ENCODE data around the gene PCDHGA2. TPM values are rescaled to one million over a fixed set of nuclear protein-coding genes. Genes with fewer than 3 reads are reported as not detected.

The PCDHGA2 gene
- total RNA-seq, 1 donor = 2.9 TPM

DNA sequence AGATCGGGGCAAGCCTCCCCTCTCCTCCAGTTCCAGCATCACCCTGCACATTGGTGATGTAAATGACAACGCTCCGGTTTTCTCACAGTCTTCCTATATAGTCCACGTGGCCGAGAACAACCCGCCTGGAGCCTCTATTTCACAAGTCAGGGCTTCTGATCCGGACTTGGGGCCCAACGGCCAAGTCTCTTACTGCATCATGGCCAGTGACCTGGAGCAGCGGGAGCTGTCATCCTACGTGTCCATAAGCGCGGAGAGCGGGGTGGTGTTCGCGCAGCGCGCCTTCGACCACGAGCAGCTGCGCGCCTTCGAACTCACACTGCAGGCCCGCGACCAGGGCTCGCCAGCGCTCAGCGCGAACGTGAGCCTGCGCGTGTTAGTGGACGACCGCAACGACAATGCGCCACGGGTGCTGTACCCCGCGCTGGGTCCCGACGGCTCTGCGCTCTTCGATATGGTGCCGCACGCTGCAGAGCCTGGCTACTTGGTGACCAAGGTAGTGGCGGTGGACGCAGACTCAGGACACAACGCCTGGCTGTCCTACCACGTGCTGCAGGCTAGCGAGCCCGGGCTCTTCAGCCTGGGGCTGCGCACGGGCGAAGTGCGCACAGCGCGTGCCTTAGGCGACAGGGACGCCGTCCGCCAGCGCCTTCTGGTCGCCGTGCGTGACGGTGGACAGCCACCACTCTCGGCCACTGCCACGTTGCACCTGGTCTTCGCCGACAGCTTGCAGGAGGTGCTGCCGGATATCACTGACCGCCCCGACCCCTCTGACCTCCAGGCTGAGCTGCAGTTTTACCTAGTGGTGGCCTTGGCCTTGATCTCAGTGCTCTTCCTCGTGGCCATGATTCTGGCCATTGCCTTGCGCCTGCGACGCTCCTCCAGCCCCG lies 50.8 kb downstream of the PCDHGA2 start:
- no peak overlapping the region for H2AFZ ChIP-seq (ENCODE audit: low read length)
- H4K20me1 ChIP-seq (ENCODE audit: insufficient read depth, low read length) = no peaks in the 10 kb centered on the region
- no peak overlapping the region for H3K27ac ChIP-seq (ENCODE audit: low read depth, low read length)
- H3K27me3 ChIP-seq (ENCODE audit: insufficient read depth, low read length) = no peaks in the 10 kb centered on the region
- peaks cover 22% of the 10 kb centered on the region for H3K9me3 ChIP-seq (ENCODE audit: low read depth, low read length)
- no peak overlapping the region for H3K4me2 ChIP-seq (ENCODE audit: insufficient read depth, low read length)
- no peak for DNase-seq (ENCODE audit: insufficient read length, low spot score, missing footprints)
- H3K4me1 ChIP-seq (ENCODE audit: insufficient read depth, low read length) = no peaks in the 10 kb centered on the region
- peak overlapping the region; percentile 7 for H3K4me3 ChIP-seq (ENCODE audit: insufficient read depth, low read length)
- TF ChIP-seq CTCF (IDR thresholded peaks at IDR 0.05; ENCODE audit: extremely low read depth, low read depth, low read length) = no peak
- peaks cover 4% of the 10 kb centered on the region for H3K36me3 ChIP-seq (ENCODE audit: insufficient read depth, low read length)
- no peaks in the 10 kb centered on the region for H3K79me2 ChIP-seq (ENCODE audit: insufficient read depth, low read length)

DNA sequence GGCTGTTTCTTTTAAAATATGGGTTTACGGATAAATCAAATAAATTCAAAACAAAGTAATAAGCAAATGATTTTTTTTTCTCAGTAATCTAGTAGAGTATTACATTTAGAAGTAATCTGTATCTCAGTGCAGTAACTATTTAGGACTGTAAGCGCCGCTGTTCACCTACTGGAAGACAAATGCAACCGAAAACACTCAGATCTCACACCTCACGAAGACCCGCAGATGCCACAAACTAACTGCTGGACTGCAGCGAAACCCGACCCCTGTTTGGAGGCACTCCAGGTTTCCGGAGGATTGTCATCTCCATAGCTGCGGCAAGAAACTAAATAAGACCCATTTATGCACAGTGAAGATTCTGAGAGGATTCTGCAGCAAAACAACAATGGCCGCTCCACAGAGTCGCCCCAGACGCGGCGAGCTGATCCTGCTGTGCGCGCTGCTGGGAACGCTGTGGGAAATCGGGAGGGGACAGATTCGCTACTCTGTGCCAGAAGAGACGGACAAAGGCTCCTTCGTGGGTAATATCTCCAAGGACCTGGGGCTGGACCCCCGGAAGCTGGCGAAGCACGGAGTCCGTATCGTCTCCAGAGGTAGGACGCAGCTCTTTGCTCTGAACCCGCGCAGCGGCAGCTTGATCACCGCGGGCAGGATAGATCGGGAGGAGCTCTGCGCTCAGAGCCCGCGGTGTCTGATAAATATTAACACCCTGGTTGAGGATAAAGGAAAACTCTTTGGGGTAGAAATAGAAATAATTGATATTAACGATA lies 54.1 kb downstream of the PCDHGA2 start, which contains the start of gene PCDHGA8:
Gene PCDHGA8 (plus strand): TSS at position 205 of the 770 bp plus-strand sequence. CDS start 181 bp downstream, at position 386.
- no peaks in the 10 kb centered on the region for H3K4me1 ChIP-seq (ENCODE audit: insufficient read depth, low read length)
- H3K9me3 ChIP-seq (ENCODE audit: low read depth, low read length) = peaks cover 22% of the 10 kb centered on the region
- peak within 1 kb of the TSS; percentile 2 for H3K4me3 ChIP-seq (ENCODE audit: insufficient read depth, low read length)
- TF ChIP-seq CTCF (IDR thresholded peaks at IDR 0.05; ENCODE audit: extremely low read depth, low read depth, low read length) = peak; percentile 28
- no peak within 1 kb of the TSS for H3K4me2 ChIP-seq (ENCODE audit: insufficient read depth, low read length)
- no peak within 1 kb of the TSS for H3K27ac ChIP-seq (ENCODE audit: low read depth, low read length)
- no peaks in the 10 kb centered on the region for H3K27me3 ChIP-seq (ENCODE audit: insufficient read depth, low read length)
- no peak for DNase-seq (ENCODE audit: insufficient read length, low spot score, missing footprints)
- no peaks in the 10 kb centered on the region for H3K79me2 ChIP-seq (ENCODE audit: insufficient read depth, low read length)
- H3K36me3 ChIP-seq (ENCODE audit: insufficient read depth, low read length) = peaks cover 4% of the 10 kb centered on the region
- H2AFZ ChIP-seq (ENCODE audit: low read length) = no peak within 1 kb of the TSS
- no peaks in the 10 kb centered on the region for H4K20me1 ChIP-seq (ENCODE audit: insufficient read depth, low read length)

Other genes with a start within 250 kb of the PCDHGA2 start
- gene PCDHB2, start 244.1 kb upstream of the PCDHGA2 start, total RNA-seq = 1.2 and 1.4 TPM in 2 replicates
- gene PCDHB3, start 238.3 kb upstream of the PCDHGA2 start, total RNA-seq = 0.36 and 0.88 TPM in 2 replicates
- 1.1 and 1.2 TPM in 2 replicates for gene PCDHB4, start 216.9 kb upstream of the PCDHGA2 start, total RNA-seq
- gene PCDHB5, start 203.6 kb upstream of the PCDHGA2 start, total RNA-seq = 1.5 and 2.9 TPM in 2 replicates
- gene PCDHB6, start 188.7 kb upstream of the PCDHGA2 start, total RNA-seq = 0.59 and 0.72 TPM in 2 replicates
- gene PCDHB7, start 166.1 kb upstream of the PCDHGA2 start, total RNA-seq = 2.2 and 2.4 TPM in 2 replicates
- gene PCDHB8, start 161.0 kb upstream of the PCDHGA2 start, total RNA-seq = 0.36 and 0.88 TPM in 2 replicates
- gene PCDHB16, start 156.4 kb upstream of the PCDHGA2 start, total RNA-seq = 1.1 and 3.5 TPM in 2 replicates
- 1.2 and 1.8 TPM in 2 replicates for gene PCDHB9, start 151.6 kb upstream of the PCDHGA2 start, total RNA-seq
- gene PCDHB10, start 146.4 kb upstream of the PCDHGA2 start, total RNA-seq = 2.2 and 2.7 TPM in 2 replicates
- 1.1 and 1.8 TPM in 2 replicates for gene PCDHB11, start 139.1 kb upstream of the PCDHGA2 start, total RNA-seq
- gene PCDHB12, start 130.0 kb upstream of the PCDHGA2 start, total RNA-seq = 0.59 and 0.72 TPM in 2 replicates
- 2.1 and 2.2 TPM in 2 replicates for gene PCDHB13, start 124.8 kb upstream of the PCDHGA2 start, total RNA-seq
- 2.7 and 2.9 TPM in 2 replicates for gene PCDHB14, start 115.4 kb upstream of the PCDHGA2 start, total RNA-seq
- 0.88 and 1.1 TPM in 2 replicates for gene PCDHB15, start 93.4 kb upstream of the PCDHGA2 start, total RNA-seq
- gene SLC25A2, start 34.7 kb upstream of the PCDHGA2 start, total RNA-seq = 0.36 and 0.59 TPM in 2 replicates
- gene TAF7, start 18.0 kb upstream of the PCDHGA2 start, total RNA-seq = 44.2 and 48.1 TPM in 2 replicates
- 1.1 and 1.5 TPM in 2 replicates for gene PCDHGA1, start 8.2 kb upstream of the PCDHGA2 start, total RNA-seq
- gene PCDHGA3, start 5.1 kb downstream of the PCDHGA2 start, total RNA-seq = 2.4 and 2.9 TPM in 2 replicates
- gene PCDHGB1, start 11.3 kb downstream of the PCDHGA2 start, total RNA-seq = 3.3 and 5.0 TPM in 2 replicates
- gene PCDHGA4, start 16.3 kb downstream of the PCDHGA2 start, total RNA-seq = 6.8 and 6.9 TPM in 2 replicates
- gene PCDHGB2, start 21.2 kb downstream of the PCDHGA2 start, total RNA-seq = 4.3 and 5.6 TPM in 2 replicates
- gene PCDHGA5, start 25.4 kb downstream of the PCDHGA2 start, total RNA-seq = 2.5 and 2.7 TPM in 2 replicates
- gene PCDHGB3, start 31.5 kb downstream of the PCDHGA2 start, total RNA-seq = 6.2 and 8.0 TPM in 2 replicates
- gene PCDHGA6, start 35.1 kb downstream of the PCDHGA2 start, total RNA-seq = 5.0 and 5.1 TPM in 2 replicates
- 6.5 TPM in 2 replicates for gene PCDHGA7, start 44.0 kb downstream of the PCDHGA2 start, total RNA-seq
- 14.1 and 15.9 TPM in 2 replicates for gene PCDHGB4, start 48.9 kb downstream of the PCDHGA2 start, total RNA-seq
- 3.5 and 3.6 TPM in 2 replicates for gene PCDHGA8, start 53.9 kb downstream of the PCDHGA2 start, total RNA-seq
- 21.5 and 24.2 TPM in 2 replicates for gene PCDHGB5, start 59.2 kb downstream of the PCDHGA2 start, total RNA-seq
- 6.2 and 6.5 TPM in 2 replicates for gene PCDHGA9, start 64.0 kb downstream of the PCDHGA2 start, total RNA-seq
- 6.2 and 8.0 TPM in 2 replicates for gene PCDHGB6, start 69.3 kb downstream of the PCDHGA2 start, total RNA-seq
- gene PCDHGA10, start 74.2 kb downstream of the PCDHGA2 start, total RNA-seq = 23.2 and 24.8 TPM in 2 replicates
- gene PCDHGB7, start 78.9 kb downstream of the PCDHGA2 start, total RNA-seq = 18.5 and 19.2 TPM in 2 replicates
- 12.3 and 16.5 TPM in 2 replicates for gene PCDHGA11, start 82.3 kb downstream of the PCDHGA2 start, total RNA-seq
- gene PCDHGA12, start 91.7 kb downstream of the PCDHGA2 start, total RNA-seq = 20.6 and 33.6 TPM in 2 replicates
- 59.4 and 91.3 TPM in 2 replicates for gene PCDHGC3, start 137.2 kb downstream of the PCDHGA2 start, total RNA-seq
- 2.9 and 3.8 TPM in 2 replicates for gene PCDHGC4, start 146.3 kb downstream of the PCDHGA2 start, total RNA-seq
- 3.6 and 5.3 TPM in 2 replicates for gene PCDHGC5, start 150.3 kb downstream of the PCDHGA2 start, total RNA-seq

Data from osteoblast (primary cell).